Gastroesophageal sphincter (tissue), 3 donors: ENCODE results near the gene VPS11.

ENCODE experiments used
- CTCF ChIP-seq, 4 experiments: fragments of 200-600 bp in 2 of 4; fragments of 450-650 bp in 2 of 4; sonication (generic) in 1 of 4; IDR thresholded peaks; one replicate each; pipeline ENCODE4 v1.5.1; 2017 to 2019; ENCODE audit warnings: antibody characterized with exemption in 4 of 4, mild to moderate bottlenecking in 2 of 4, moderate library complexity in 2 of 4
- EP300 ChIP-seq: sonication (generic); formaldehyde crosslinking; IDR thresholded peaks from one replicate; pipeline ENCODE4 v1.6.1; 2017; ENCODE audit warnings: antibody characterized with exemption, mild to moderate bottlenecking
- POLR2A ChIP-seq, 2 donors: fragments of 450-650 bp; IDR thresholded peaks; one replicate each; pipeline ENCODE4 v1.6.1; 2017; ENCODE audit warnings: antibody characterized with exemption in 2 of 2, mild to moderate bottlenecking in 2 of 2, moderate library complexity in 1 of 2
- POLR2AphosphoS5 ChIP-seq: sonication (generic); formaldehyde crosslinking; IDR thresholded peaks from one replicate; pipeline ENCODE4 v1.6.1; 2017; ENCODE audit warnings: antibody characterized with exemption

DNA sequence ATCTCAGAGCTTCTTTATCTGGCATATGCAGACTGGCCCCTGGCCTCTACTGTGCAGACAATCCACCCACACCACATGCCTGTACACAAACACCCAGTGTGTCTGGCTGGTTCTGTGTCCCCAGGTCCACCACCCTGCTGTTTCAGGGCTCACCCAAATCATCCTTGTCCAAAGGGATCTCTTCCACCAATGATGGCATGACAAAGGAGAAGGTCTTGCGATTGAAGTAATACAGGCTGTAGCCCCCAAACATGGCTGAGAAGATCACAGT, 38.6 kb upstream of the VPS11 start:
- TF ChIP-seq CTCF (IDR thresholded peaks at IDR 0.05) (no peak), EP300 (no peak), POLR2AphosphoS5 (no peak), POLR2A (IDR thresholded peaks at IDR 0.05) (no peak)
